Astrocyte (in vitro differentiated cells and primary cell): ENCODE results near the gene MRPL43. TPM values are rescaled to one million over a fixed set of nuclear protein-coding genes. Genes with fewer than 3 reads are reported as not detected.
"Not testable (repeated sequence)": the region's sequence is repeated elsewhere in the genome, so short reads cannot be mapped to it uniquely, and the experiment has no call there.

ENCODE experiments used
- DNase-seq: peaks from one replicate; pipeline ENCODE4 v3.0.0-alpha.2; 2010; ENCODE audit warnings: low read depth
- FAIRE-seq: peaks from 2 replicates; lab custom pipeline; 2011; peaks lifted over from hg19 to GRCh38; lab: Jason Lieb, UNC
- H2AFZ ChIP-seq: 2 replicates; pipeline ENCODE4 v1.6.0; 2012; ENCODE audit warnings: low read depth, low read length, inconsistent platforms
- H3K27ac ChIP-seq: 2 replicates; pipeline ENCODE4 v1.5.1; 2011; ENCODE audit warnings: low read depth, low read length, inconsistent platforms
- H3K27me3 ChIP-seq: 2 replicates; pipeline ENCODE4 v1.6.0; 2011; ENCODE audit warnings: low read length, inconsistent platforms; ENCODE audit not compliant: insufficient read depth
- H3K36me3 ChIP-seq: 2 replicates; pipeline ENCODE4 v1.5.1; 2011; ENCODE audit warnings: low read length, inconsistent platforms; ENCODE audit not compliant: insufficient read depth
- H3K4me1 ChIP-seq: 2 replicates; pipeline ENCODE4 v1.5.1; 2011; ENCODE audit warnings: low read length, inconsistent platforms; ENCODE audit not compliant: insufficient read depth
- H3K4me2 ChIP-seq: 2 replicates; pipeline ENCODE4 v1.6.0; 2012; ENCODE audit warnings: low read length, inconsistent platforms
- H3K4me3 ChIP-seq: 2 replicates; pipeline ENCODE4 v1.5.1; 2011; ENCODE audit warnings: low read depth, mild to moderate bottlenecking, low read length, inconsistent platforms; ENCODE audit not compliant: insufficient read depth
- H3K79me2 ChIP-seq: 2 replicates; pipeline ENCODE4 v1.6.0; 2012; ENCODE audit warnings: mild to moderate bottlenecking, low read length, inconsistent platforms; ENCODE audit not compliant: insufficient read depth
- H3K9ac ChIP-seq: 2 replicates; pipeline ENCODE4 v1.6.0; 2012; ENCODE audit warnings: mild to moderate bottlenecking, low read length, inconsistent platforms
- H3K9me3 ChIP-seq: 2 replicates; pipeline ENCODE4 v1.5.1; 2012; ENCODE audit warnings: low read depth, mild to moderate bottlenecking, low read length, inconsistent platforms; ENCODE audit not compliant: insufficient read depth
- H4K20me1 ChIP-seq: 2 replicates; pipeline ENCODE4 v1.6.0; 2012; ENCODE audit warnings: low read length, inconsistent platforms; ENCODE audit not compliant: insufficient read depth
- H3K27ac Mint-ChIP-seq: one replicate; pipeline ENCODE4 v1.8.0; 2021; ENCODE audit warnings: mild to moderate bottlenecking, mixed read lengths; ENCODE audit not compliant: unreplicated experiment
- H3K27me3 Mint-ChIP-seq: one replicate; pipeline ENCODE4 v1.8.0; 2021; ENCODE audit warnings: low read depth, mixed read lengths; ENCODE audit not compliant: unreplicated experiment
- H3K36me3 Mint-ChIP-seq: one replicate; pipeline ENCODE4 v1.8.0; 2021; ENCODE audit warnings: low read depth, mixed read lengths; ENCODE audit not compliant: unreplicated experiment
- H3K4me1 Mint-ChIP-seq: one replicate; pipeline ENCODE4 v1.8.0; 2021; ENCODE audit warnings: low read depth, mixed read lengths; ENCODE audit not compliant: unreplicated experiment
- H3K4me3 Mint-ChIP-seq: one replicate; pipeline ENCODE4 v1.8.0; 2021; ENCODE audit warnings: mild to moderate bottlenecking, moderate library complexity, mixed read lengths; ENCODE audit not compliant: unreplicated experiment
- H3K9me3 Mint-ChIP-seq: one replicate; pipeline ENCODE4 v1.8.0; 2021; ENCODE audit warnings: mild to moderate bottlenecking, mixed read lengths; ENCODE audit not compliant: unreplicated experiment
- EZH2 ChIP-seq: IDR thresholded peaks from 2 replicates; pipeline ENCODE4 v1.6.1; 2012; ENCODE audit warnings: mild to moderate bottlenecking, low read length, inconsistent platforms; ENCODE audit not compliant: insufficient read depth
- total RNA-seq: library from RNA; stranded (reverse); gene quantifications from 2 replicates; pipeline ENCODE4 v1.2.1, GENCODE V29; 2021
- TF ChIP-seq, protein P1 (sequence below): IDR thresholded peaks from 2 replicates; pipeline ENCODE4 v1.5.1; 2011; ENCODE audit warnings: low read depth, mild to moderate bottlenecking, inconsistent platforms, low read length, moderate library complexity; ENCODE audit not compliant: insufficient read depth

Gene MRPL43
- total RNA-seq, 1 donor from 2014 or later, result 61.3 TPM

DNA sequence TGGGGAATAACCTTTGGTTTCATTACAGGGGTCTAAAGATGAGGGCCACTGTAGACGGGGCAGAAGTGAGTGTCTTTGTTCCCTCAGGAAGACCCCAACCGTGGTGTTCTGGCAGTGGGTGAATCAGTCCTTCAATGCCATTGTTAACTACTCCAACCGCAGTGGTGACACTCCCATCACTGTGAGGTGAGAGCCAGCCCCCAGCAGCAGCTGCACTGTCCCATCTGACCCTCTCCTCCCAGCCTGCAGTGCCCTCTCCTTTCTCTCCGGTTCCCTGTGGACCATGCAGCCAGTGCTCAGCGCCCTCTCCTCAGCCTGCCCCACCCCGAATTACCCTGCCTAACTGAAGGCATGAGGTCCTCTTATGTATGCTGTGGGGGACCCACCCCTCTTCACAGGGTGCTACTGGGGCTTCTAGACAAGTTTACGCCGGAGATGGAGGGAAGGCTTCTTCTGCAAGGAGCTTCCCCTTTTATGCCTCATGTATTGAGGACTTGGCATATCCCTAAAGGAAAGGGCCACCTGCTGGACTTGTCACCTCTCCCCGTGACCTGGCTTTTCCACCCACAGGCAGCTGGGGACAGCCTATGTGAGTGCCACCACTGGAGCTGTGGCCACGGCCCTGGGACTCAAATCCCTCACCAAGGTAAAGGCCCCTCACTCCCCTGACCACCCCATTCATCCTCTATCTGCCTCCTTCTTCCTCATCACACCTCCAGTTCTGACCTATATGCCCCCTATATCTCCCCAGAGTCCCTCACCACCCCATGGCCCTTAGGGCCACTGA lies 48.8 kb upstream of the MRPL43 start:
- peaks cover 49% of the 10 kb centered on the region for H3K36me3 ChIP-seq

DNA sequence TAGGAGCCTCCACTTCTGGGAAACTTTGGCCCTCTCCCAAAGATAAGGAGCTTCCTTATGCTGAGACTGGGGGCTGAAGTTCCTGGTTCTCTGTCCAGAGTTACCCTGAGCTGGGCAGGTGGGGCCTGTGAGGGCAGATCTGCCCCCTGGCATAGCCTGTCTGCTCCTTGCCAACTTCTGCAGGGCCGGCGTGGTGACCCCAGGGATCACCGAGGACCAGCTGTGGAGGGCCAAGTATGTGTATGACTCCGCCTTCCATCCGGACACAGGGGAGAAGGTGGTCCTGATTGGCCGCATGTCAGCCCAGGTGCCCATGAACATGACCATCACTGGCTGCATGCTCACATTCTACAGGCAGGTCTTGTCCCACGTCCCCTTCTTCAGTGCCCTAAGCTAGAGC lies 48.0 kb upstream of the MRPL43 start:
- H3K27ac Mint-ChIP-seq, result no peak overlapping the region
- Histone ChIP-seq H3K4me2 (no peak overlapping the region), H2AFZ (no peak overlapping the region), H3K4me3 (no peak overlapping the region), H3K4me1 (peaks cover 21% of the 10 kb centered on the region), H3K9me3 (no peaks in the 10 kb centered on the region), H3K36me3 (peaks cover 48% of the 10 kb centered on the region), H3K27ac (no peak overlapping the region), H3K27me3 (no peaks in the 10 kb centered on the region), H3K9ac (no peak overlapping the region), H4K20me1 (peaks cover 75% of the 10 kb centered on the region), H3K79me2 (peaks cover 27% of the 10 kb centered on the region)
- no peak overlapping the region for H3K4me3 Mint-ChIP-seq
- peaks cover 10% of the 10 kb centered on the region for H3K4me1 Mint-ChIP-seq
- H3K36me3 Mint-ChIP-seq, result peaks cover 26% of the 10 kb centered on the region
- FAIRE-seq, result no peak
- no peaks in the 10 kb centered on the region for H3K9me3 Mint-ChIP-seq
- DNase-seq, result no peak
- no peak for TF ChIP-seq EZH2
- TF ChIP-seq, protein P1, sequence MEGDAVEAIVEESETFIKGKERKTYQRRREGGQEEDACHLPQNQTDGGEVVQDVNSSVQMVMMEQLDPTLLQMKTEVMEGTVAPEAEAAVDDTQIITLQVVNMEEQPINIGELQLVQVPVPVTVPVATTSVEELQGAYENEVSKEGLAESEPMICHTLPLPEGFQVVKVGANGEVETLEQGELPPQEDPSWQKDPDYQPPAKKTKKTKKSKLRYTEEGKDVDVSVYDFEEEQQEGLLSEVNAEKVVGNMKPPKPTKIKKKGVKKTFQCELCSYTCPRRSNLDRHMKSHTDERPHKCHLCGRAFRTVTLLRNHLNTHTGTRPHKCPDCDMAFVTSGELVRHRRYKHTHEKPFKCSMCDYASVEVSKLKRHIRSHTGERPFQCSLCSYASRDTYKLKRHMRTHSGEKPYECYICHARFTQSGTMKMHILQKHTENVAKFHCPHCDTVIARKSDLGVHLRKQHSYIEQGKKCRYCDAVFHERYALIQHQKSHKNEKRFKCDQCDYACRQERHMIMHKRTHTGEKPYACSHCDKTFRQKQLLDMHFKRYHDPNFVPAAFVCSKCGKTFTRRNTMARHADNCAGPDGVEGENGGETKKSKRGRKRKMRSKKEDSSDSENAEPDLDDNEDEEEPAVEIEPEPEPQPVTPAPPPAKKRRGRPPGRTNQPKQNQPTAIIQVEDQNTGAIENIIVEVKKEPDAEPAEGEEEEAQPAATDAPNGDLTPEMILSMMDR, result no peak
- H3K27me3 Mint-ChIP-seq, result no peaks in the 10 kb centered on the region

More for the DNA sequence above, 48.8 kb upstream of the MRPL43 start:
- H3K4me2 ChIP-seq, result no peak overlapping the region
- no peak for TF ChIP-seq EZH2
- TF ChIP-seq, protein P1, result no peak
- no peak overlapping the region for H3K27ac Mint-ChIP-seq
- H3K9ac ChIP-seq, result no peak overlapping the region
- peaks cover 17% of the 10 kb centered on the region for H3K4me1 ChIP-seq
- FAIRE-seq (no peak), DNase-seq (no peak)
- H3K79me2 ChIP-seq, result peaks cover 27% of the 10 kb centered on the region
- peaks cover 82% of the 10 kb centered on the region for H4K20me1 ChIP-seq
- H3K4me3 ChIP-seq, result no peak overlapping the region
- no peaks in the 10 kb centered on the region for H3K27me3 ChIP-seq
- peaks cover 29% of the 10 kb centered on the region for H3K36me3 Mint-ChIP-seq
- no peaks in the 10 kb centered on the region for H3K27me3 Mint-ChIP-seq
- no peak overlapping the region for H2AFZ ChIP-seq
- no peaks in the 10 kb centered on the region for H3K9me3 Mint-ChIP-seq
- no peaks in the 10 kb centered on the region for H3K9me3 ChIP-seq
- no peak overlapping the region for H3K4me3 Mint-ChIP-seq
- peaks cover 12% of the 10 kb centered on the region for H3K4me1 Mint-ChIP-seq
- no peak overlapping the region for H3K27ac ChIP-seq

DNA sequence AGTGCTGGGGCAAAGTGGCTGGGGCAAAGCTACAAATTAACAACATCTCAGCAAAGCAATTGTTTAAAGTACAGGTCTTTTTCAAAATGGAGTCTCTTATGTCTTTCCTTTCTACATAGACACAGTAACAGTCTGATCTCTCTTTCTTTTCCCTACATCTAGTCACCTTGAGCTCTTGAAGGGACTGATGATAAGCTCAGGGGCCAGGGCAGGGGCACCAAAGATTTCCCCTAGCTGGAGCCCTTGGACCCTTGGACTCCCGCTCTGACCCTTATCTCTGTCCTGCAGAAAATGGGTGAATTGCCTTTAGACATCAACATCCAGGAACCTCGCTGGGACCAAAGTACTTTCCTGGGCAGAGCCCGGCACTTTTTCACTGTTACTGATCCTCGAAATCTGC lies 47.1 kb upstream of the MRPL43 start:
- H3K9me3 Mint-ChIP-seq, H3K27me3 ChIP-seq, H3K9ac ChIP-seq, H3K27me3 Mint-ChIP-seq, H3K27ac ChIP-seq, FAIRE-seq, H3K9me3 ChIP-seq, H3K4me2 ChIP-seq, H3K27ac Mint-ChIP-seq, H2AFZ ChIP-seq, H3K4me3 ChIP-seq, DNase-seq: not testable (repeated sequence)
- Histone ChIP-seq H4K20me1 (peaks cover 66% of the 10 kb centered on the region), H3K36me3 (peaks cover 41% of the 10 kb centered on the region), H3K4me1 (peaks cover 25% of the 10 kb centered on the region), H3K79me2 (peaks cover 27% of the 10 kb centered on the region)
- H3K4me1 Mint-ChIP-seq, result peaks cover 10% of the 10 kb centered on the region
- H3K4me3 Mint-ChIP-seq, result peak overlapping the region; percentile 14
- peaks cover 26% of the 10 kb centered on the region for H3K36me3 Mint-ChIP-seq
